IMR-90 (cell line): Measurements from ENCODE around the gene FBN3. TPM values are rescaled to one million over a fixed set of nuclear protein-coding genes. Genes with fewer than 3 reads are reported as not detected.
A peak's percentile ranks its signal among the peaks of the same experiment; 100 is the strongest.

ENCODE experiments used
- ATAC-seq: fragments of 200-7000 bp; cut with Tn5 transposase; 2 replicates; pipeline ENCODE4 v1.9.1; 2020; ENCODE audit warnings: low read depth, mild to moderate bottlenecking, moderate library complexity
- BruUV-seq: library from RNA; stranded (reverse); fragments of 400-500 nt; replicated peaks from 2 replicates; lab custom pipeline; 2021; lab: Mats Ljungman, UMichigan
- CTCF ChIA-PET: fragments of 300-600 bp; formaldehyde crosslinking; extraction: SDS; loops from one replicate; lab custom pipeline; 2021; ENCODE audit warnings: antibody characterized with exemption; lab: Yijun Ruan, JAX
- POLR2A ChIA-PET: fragments of 300-600 bp; sonication (Branson Sonifier 250); formaldehyde crosslinking; loops from one replicate; lab custom pipeline; 2022; ENCODE audit warnings: antibody characterized with exemption; ENCODE audit not compliant: unreplicated experiment; lab: Charles Lee
- DNase-seq: peaks from one replicate; pipeline ENCODE4 v3.0.0; 2013
- H2AFZ ChIP-seq: replicated peaks from 2 replicates; pipeline ENCODE3; 2013; ENCODE audit warnings: low read length, mild to moderate bottlenecking; ENCODE audit not compliant: poor library complexity
- H2AK5ac ChIP-seq: 2 replicates; pipeline ENCODE4 v1.6.1; 2013; ENCODE audit warnings: low read depth, low read length, inconsistent platforms
- H2AK9ac ChIP-seq: replicated peaks from 2 replicates; pipeline ENCODE3; 2013; ENCODE audit warnings: mild to moderate bottlenecking, low read depth, low read length, moderate library complexity; ENCODE audit not compliant: poor library complexity
- H2BK120ac ChIP-seq: 2 replicates; pipeline ENCODE4 v1.6.1; 2013; ENCODE audit warnings: low read depth, low read length, inconsistent platforms
- H2BK15ac ChIP-seq: 3 replicates; pipeline ENCODE4 v1.6.1; 2013; ENCODE audit warnings: low read depth, low read length, inconsistent platforms
- H2BK20ac ChIP-seq: 2 replicates; pipeline ENCODE4 v1.6.1; 2013; ENCODE audit warnings: low read depth, mild to moderate bottlenecking, inconsistent platforms, low read length, moderate library complexity
- H2BK5ac ChIP-seq: 2 replicates; pipeline ENCODE4 v1.6.1; 2013; ENCODE audit warnings: mild to moderate bottlenecking, low read depth, low read length, inconsistent platforms; ENCODE audit not compliant: poor library complexity, severe bottlenecking
- H3K14ac ChIP-seq: replicated peaks from 2 replicates; pipeline ENCODE4 v1.6.1; 2013; ENCODE audit warnings: low read depth, low read length, inconsistent platforms
- H3K18ac ChIP-seq: 2 replicates; pipeline ENCODE4 v1.6.1; 2013; ENCODE audit warnings: low read depth, low read length, control low read depth
- H3K23ac ChIP-seq: 2 replicates; pipeline ENCODE4 v1.6.1; 2013; ENCODE audit warnings: low read depth, low read length, inconsistent platforms
- H3K27ac ChIP-seq: 2 replicates; pipeline ENCODE4 v1.5.1; 2013; ENCODE audit warnings: mild to moderate bottlenecking, control low read depth, low read length; ENCODE audit not compliant: insufficient read depth
- H3K27me3 ChIP-seq: 2 replicates; pipeline ENCODE4 v1.6.1; 2013; ENCODE audit warnings: low read length; ENCODE audit not compliant: control insufficient read depth, insufficient read depth
- H3K36me3 ChIP-seq: 2 replicates; pipeline ENCODE4 v1.6.1; 2013; ENCODE audit warnings: low read length, mixed read lengths; ENCODE audit not compliant: control insufficient read depth, insufficient read depth
- H3K4ac ChIP-seq: 2 replicates; pipeline ENCODE4 v1.6.1; 2013; ENCODE audit warnings: low read depth, low read length, inconsistent platforms
- H3K4me1 ChIP-seq: 2 replicates; pipeline ENCODE4 v1.6.1; 2013; ENCODE audit warnings: low read length, mixed read lengths; ENCODE audit not compliant: control insufficient read depth, insufficient read depth
- H3K4me2 ChIP-seq: 2 replicates; pipeline ENCODE4 v1.6.1; 2013; ENCODE audit warnings: low read depth, mild to moderate bottlenecking, control low read depth, low read length, moderate library complexity
- H3K4me3 ChIP-seq: 2 replicates; pipeline ENCODE4 v1.5.1; 2013; ENCODE audit warnings: low read depth, mild to moderate bottlenecking, control low read depth, low read length, moderate library complexity; ENCODE audit not compliant: insufficient read depth
- H3K56ac ChIP-seq: 2 replicates; pipeline ENCODE4 v1.6.1; 2013; ENCODE audit warnings: low read length, inconsistent platforms; ENCODE audit not compliant: insufficient read depth; ENCODE audit errors: extremely low read depth
- H3K79me1 ChIP-seq, 2 experiments: 2 replicates each; pipeline ENCODE4 v1.6.1; 2013; ENCODE audit warnings: low read length in 2 of 2, inconsistent platforms in 1 of 2, low read depth in 1 of 2
- H3K9ac ChIP-seq: 2 replicates; pipeline ENCODE4 v1.6.1; 2013; ENCODE audit warnings: low read depth, low read length, control low read depth
- H3K9me1 ChIP-seq: 2 replicates; pipeline ENCODE4 v1.6.1; 2013; ENCODE audit warnings: low read length, inconsistent platforms; ENCODE audit not compliant: insufficient read depth
- H3K9me3 ChIP-seq: 2 replicates; pipeline ENCODE4 v1.6.1; 2013; ENCODE audit warnings: low read length; ENCODE audit not compliant: control insufficient read depth, insufficient read depth
- H4K20me1 ChIP-seq: 2 replicates; pipeline ENCODE4 v1.6.1; 2013; ENCODE audit warnings: low read length, inconsistent platforms; ENCODE audit not compliant: insufficient read depth
- H4K5ac ChIP-seq: 2 replicates; pipeline ENCODE4 v1.6.1; 2013; ENCODE audit warnings: mild to moderate bottlenecking, low read depth, low read length, control low read depth
- H4K8ac ChIP-seq, 2 experiments: 2 replicates each; pipeline ENCODE4 v1.6.1; 2013; ENCODE audit warnings: low read depth in 2 of 2, low read length in 2 of 2, control low read depth in 1 of 2, inconsistent platforms in 1 of 2
- H4K91ac ChIP-seq: 2 replicates; pipeline ENCODE4 v1.6.1; 2013; ENCODE audit warnings: low read depth, low read length, inconsistent platforms; ENCODE audit not compliant: insufficient read depth
- BHLHE40 ChIP-seq: fragments of 150-350 bp; IDR thresholded peaks from 2 replicates; pipeline ENCODE4 v1.6.1; 2016; ENCODE audit warnings: mild to moderate bottlenecking, low read depth, low read length
- CEBPB ChIP-seq: IDR thresholded peaks from 2 replicates; pipeline ENCODE4 v1.6.1; 2012; ENCODE audit warnings: low read depth, low read length, improper control_type of control experiment
- CHD1 ChIP-seq: IDR thresholded peaks from 2 replicates; pipeline ENCODE4 v1.6.1; 2012; ENCODE audit warnings: low read depth, low read length, improper control_type of control experiment
- ELK1 ChIP-seq: fragments of 150-350 bp; IDR thresholded peaks from 2 replicates; pipeline ENCODE4 v1.6.1; 2016; ENCODE audit warnings: low read depth, mild to moderate bottlenecking, low read length, moderate library complexity, borderline replicate concordance
- FOS ChIP-seq: fragments of 150-350 bp; IDR thresholded peaks from 2 replicates; pipeline ENCODE4 v1.6.1; 2016; ENCODE audit warnings: low read depth, low read length
- MAFK ChIP-seq: IDR thresholded peaks from 2 replicates; pipeline ENCODE4 v1.6.1; 2012; ENCODE audit warnings: low read depth, low read length, improper control_type of control experiment
- MAZ ChIP-seq: IDR thresholded peaks from 2 replicates; pipeline ENCODE4 v1.6.1; 2012; ENCODE audit warnings: low read depth, mild to moderate bottlenecking, low read length, improper control_type of control experiment, moderate library complexity, borderline replicate concordance
- MXI1 ChIP-seq: IDR thresholded peaks from 2 replicates; pipeline ENCODE4 v1.6.1; 2012; ENCODE audit warnings: low read depth, mild to moderate bottlenecking, low read length, moderate library complexity, borderline replicate concordance
- NFE2L2 ChIP-seq: fragments of 150-350 bp; IDR thresholded peaks from 2 replicates; pipeline ENCODE4 v1.6.1; 2016; ENCODE audit warnings: low read depth, mild to moderate bottlenecking, low read length
- POLR2A ChIP-seq: IDR thresholded peaks from 2 replicates; pipeline ENCODE4 v1.6.1; 2012; ENCODE audit warnings: mild to moderate bottlenecking, low read depth, low read length
- RAD21 ChIP-seq: IDR thresholded peaks from 2 replicates; pipeline ENCODE4 v1.6.1; 2012; ENCODE audit warnings: low read length, improper control_type of control experiment
- RCOR1 ChIP-seq: IDR thresholded peaks from 2 replicates; pipeline ENCODE4 v1.6.1; 2012; ENCODE audit warnings: mild to moderate bottlenecking, low read length, improper control_type of control experiment; ENCODE audit not compliant: insufficient replicate concordance
- RFX5 ChIP-seq: IDR thresholded peaks from 2 replicates; pipeline ENCODE4 v1.8.0; 2012; ENCODE audit warnings: low read depth, mild to moderate bottlenecking, low read length, moderate library complexity
- SMC3 ChIP-seq: fragments of 150-350 bp; IDR thresholded peaks from 2 replicates; pipeline ENCODE4 v1.6.1; 2016; ENCODE audit warnings: low read depth, mild to moderate bottlenecking, antibody characterized with exemption, low read length, moderate library complexity
- WGBS, 2 experiments: methylation state at CpG; one replicate each; pipeline versions ENCODE4 v1.1.5 to v1.1.7; 2013; ENCODE audit warnings: missing lambda C conversion rate in 2 of 2; ENCODE audit not compliant: insufficient read length in 1 of 2; ENCODE audit errors: extremely low coverage in 2 of 2; 5-methylcytosine and 5-hydroxymethylcytosine counted together
- dilution Hi-C: fragments of 300-500 bp; cut with HindIII; formaldehyde crosslinking; loops from one replicate; pipeline ENCODE4 v1.14.3; 2018; ENCODE audit warnings: low sequenced_read_pairs; ENCODE audit not compliant: unreplicated experiment
- in situ Hi-C: fragments of 300-500 bp; cut with MboI; formaldehyde crosslinking; loops from 3 replicates; pipeline ENCODE4 v1.14.3; 2019; ENCODE audit warnings: low sequenced_read_pairs, inconsistent platforms, mixed read lengths
- intact Hi-C: fragments of 100-400 bp; cut with micrococcal nuclease; formaldehyde crosslinking; loops from 2 replicates; pipeline ENCODE4 v1.10.0; 2022
- polyA plus RNA-seq, 3 experiments: library from polyadenylated mRNA; depleted of rRNA; stranded (reverse); fragments of >200 nt; gene quantifications; 2 replicates each; pipeline ENCODE4 v1.2.3, GENCODE V29; 2012; ENCODE audit warnings: low replicate concordance in 1 of 3
- total RNA-seq: library from RNA; depleted of rRNA; stranded (reverse); fragments of >200 nt; gene quantifications from 2 replicates; pipeline ENCODE4 v1.2.3, GENCODE V29; 2012
- TF ChIP-seq, protein P1 (sequence below): fragments of 150-350 bp; IDR thresholded peaks from 2 replicates; pipeline ENCODE4 v1.6.1; 2017; ENCODE audit warnings: mild to moderate bottlenecking, antibody characterized with exemption, low read length, low read depth
- TF ChIP-seq, protein P2 (sequence below): conservative IDR thresholded peaks from 2 replicates; pipeline ENCODE4 v1.5.1; 2012; ENCODE audit warnings: mild to moderate bottlenecking, low read depth, low read length, improper control_type of control experiment

Gene FBN3
- total and polyA plus RNA-seq, 2 of the 4 experiments (the other 2 are of a cell fraction): not detected

- no peak for ATAC-seq
These were observed 42.0 kb downstream of the FBN3 start for GRCh38 chr19:8107301-8107903.

More at GRCh38 chr19:8107301-8107903, 42.0 kb downstream of the FBN3 start:
- Histone ChIP-seq H2AK9ac (no peak overlapping the region), H3K9me3 (0 out of 2 replicates have a peak, but pooled peaks cover 3% of the 10 kb centered on the region), H3K79me1 (no peaks in the 10 kb centered on the region), H3K4me2 (no peak overlapping the region), H2BK5ac (peak overlapping the region; percentile 45), H2BK15ac (no peak overlapping the region), H2BK120ac (no peak overlapping the region), H3K18ac (no peak overlapping the region), H4K8ac (no peak overlapping the region), H3K4me1 (no peaks in the 10 kb centered on the region), H4K91ac (no peak overlapping the region), H3K36me3 (no peaks in the 10 kb centered on the region), H3K23ac (no peak overlapping the region), H2AFZ (no peak overlapping the region), H4K5ac (no peak overlapping the region), H3K14ac (no peak overlapping the region), H3K9me1 (no peaks in the 10 kb centered on the region), H2BK20ac (no peak overlapping the region), H3K9ac (no peak overlapping the region), H4K20me1 (no peaks in the 10 kb centered on the region), H3K27me3 (no peaks in the 10 kb centered on the region; the same call in 1 of the 2 replicates), H3K27ac (no peak overlapping the region), H3K4me3 (no peak overlapping the region), H2AK5ac (no peak overlapping the region), H3K56ac (no peak overlapping the region), H3K4ac (no peak overlapping the region)
- BruUV-seq: no TSS peak
- WGBS, 2 experiments: 15 to 100% methylated on average over 2 of the region's 2 CpGs
- POLR2A ChIA-PET: no interaction called here
- dilution Hi-C loops (no loop called here), intact Hi-C loops (no loop called here), in situ Hi-C loops (no loop called here)
- no peak for TF ChIP-seq CEBPB
- TF ChIP-seq CHD1: no peak
- TF ChIP-seq FOS: no peak
- TF ChIP-seq SMC3: no peak
- no peak for TF ChIP-seq RCOR1
- no peak for TF ChIP-seq RFX5
- TF ChIP-seq NFE2L2: no peak
- no peak for TF ChIP-seq BHLHE40
- TF ChIP-seq ELK1: no peak
- no peak for TF ChIP-seq POLR2A
- TF ChIP-seq RAD21: no peak
- TF ChIP-seq, protein P1, sequence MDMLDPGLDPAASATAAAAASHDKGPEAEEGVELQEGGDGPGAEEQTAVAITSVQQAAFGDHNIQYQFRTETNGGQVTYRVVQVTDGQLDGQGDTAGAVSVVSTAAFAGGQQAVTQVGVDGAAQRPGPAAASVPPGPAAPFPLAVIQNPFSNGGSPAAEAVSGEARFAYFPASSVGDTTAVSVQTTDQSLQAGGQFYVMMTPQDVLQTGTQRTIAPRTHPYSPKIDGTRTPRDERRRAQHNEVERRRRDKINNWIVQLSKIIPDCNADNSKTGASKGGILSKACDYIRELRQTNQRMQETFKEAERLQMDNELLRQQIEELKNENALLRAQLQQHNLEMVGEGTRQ: no peak
- TF ChIP-seq MAFK: no peak
- no peak for TF ChIP-seq MAZ
- TF ChIP-seq MXI1: no peak
- TF ChIP-seq, protein P2, sequence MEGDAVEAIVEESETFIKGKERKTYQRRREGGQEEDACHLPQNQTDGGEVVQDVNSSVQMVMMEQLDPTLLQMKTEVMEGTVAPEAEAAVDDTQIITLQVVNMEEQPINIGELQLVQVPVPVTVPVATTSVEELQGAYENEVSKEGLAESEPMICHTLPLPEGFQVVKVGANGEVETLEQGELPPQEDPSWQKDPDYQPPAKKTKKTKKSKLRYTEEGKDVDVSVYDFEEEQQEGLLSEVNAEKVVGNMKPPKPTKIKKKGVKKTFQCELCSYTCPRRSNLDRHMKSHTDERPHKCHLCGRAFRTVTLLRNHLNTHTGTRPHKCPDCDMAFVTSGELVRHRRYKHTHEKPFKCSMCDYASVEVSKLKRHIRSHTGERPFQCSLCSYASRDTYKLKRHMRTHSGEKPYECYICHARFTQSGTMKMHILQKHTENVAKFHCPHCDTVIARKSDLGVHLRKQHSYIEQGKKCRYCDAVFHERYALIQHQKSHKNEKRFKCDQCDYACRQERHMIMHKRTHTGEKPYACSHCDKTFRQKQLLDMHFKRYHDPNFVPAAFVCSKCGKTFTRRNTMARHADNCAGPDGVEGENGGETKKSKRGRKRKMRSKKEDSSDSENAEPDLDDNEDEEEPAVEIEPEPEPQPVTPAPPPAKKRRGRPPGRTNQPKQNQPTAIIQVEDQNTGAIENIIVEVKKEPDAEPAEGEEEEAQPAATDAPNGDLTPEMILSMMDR: no peak
- no peak for DNase-seq
- CTCF ChIA-PET: no interaction called here
